ENCODE results near the gene LONRF2. TPM values are rescaled to one million over a fixed set of nuclear protein-coding genes. Genes with fewer than 3 reads are reported as not detected.

LONRF2 gene
- total RNA-seq, 1 donor from 2014 or later: 1.7 TPM

- no peak for DNase-seq (ENCODE audit: low spot score)
- H3K9me3 Mint-ChIP-seq (ENCODE audit: low read depth): no peaks in the 10 kb centered on the region
- no peaks in the 10 kb centered on the region for H3K27me3 Mint-ChIP-seq (ENCODE audit: low read depth)
- peaks cover 45% of the 10 kb centered on the region for H3K4me1 Mint-ChIP-seq (ENCODE audit: low read depth)
- H3K4me3 Mint-ChIP-seq (ENCODE audit: unreplicated experiment): no peak overlapping the region
- H3K27ac Mint-ChIP-seq (ENCODE audit: unreplicated experiment): no peak overlapping the region
- peak; percentile 50 for TF ChIP-seq CTCF (IDR thresholded peaks at IDR 0.05)
- H3K36me3 Mint-ChIP-seq (ENCODE audit: low read depth): no peaks in the 10 kb centered on the region
Measured at GRCh38 chr2:100237163-100237562, 85.1 kb downstream of the LONRF2 start.

- no peak for TF ChIP-seq CTCF (IDR thresholded peaks at IDR 0.05)
- Mint-ChIP-seq H3K9me3 (ENCODE audit: low read depth) (no peaks in the 10 kb centered on the region), H3K27ac (ENCODE audit: unreplicated experiment) (no peak overlapping the region), H3K27me3 (ENCODE audit: low read depth) (no peaks in the 10 kb centered on the region), H3K4me1 (ENCODE audit: low read depth) (peaks cover 50% of the 10 kb centered on the region), H3K36me3 (ENCODE audit: low read depth) (no peaks in the 10 kb centered on the region), H3K4me3 (ENCODE audit: unreplicated experiment) (no peak overlapping the region)
- no peak for DNase-seq (ENCODE audit: low spot score)
Measured at GRCh38 chr2:100236166-100236565, 86.1 kb downstream of the LONRF2 start.

GRCh38 chr2:100235581-100235980, 86.7 kb downstream of the LONRF2 start:
- TF ChIP-seq CTCF (IDR thresholded peaks at IDR 0.05): no peak
- H3K27ac Mint-ChIP-seq (ENCODE audit: unreplicated experiment): no peak overlapping the region
- DNase-seq (ENCODE audit: low spot score): no peak
- no peaks in the 10 kb centered on the region for H3K36me3 Mint-ChIP-seq (ENCODE audit: low read depth)
- H3K4me3 Mint-ChIP-seq (ENCODE audit: unreplicated experiment): no peak overlapping the region
- H3K9me3 Mint-ChIP-seq (ENCODE audit: low read depth): no peaks in the 10 kb centered on the region
- peaks cover 56% of the 10 kb centered on the region for H3K4me1 Mint-ChIP-seq (ENCODE audit: low read depth)
- H3K27me3 Mint-ChIP-seq (ENCODE audit: low read depth): no peaks in the 10 kb centered on the region

- H3K36me3 Mint-ChIP-seq (ENCODE audit: low read depth): no peaks in the 10 kb centered on the region
- no peak for TF ChIP-seq CTCF (IDR thresholded peaks at IDR 0.05)
- no peaks in the 10 kb centered on the region for H3K27me3 Mint-ChIP-seq (ENCODE audit: low read depth)
- no peaks in the 10 kb centered on the region for H3K9me3 Mint-ChIP-seq (ENCODE audit: low read depth)
- peak overlapping the region; percentile 62 for H3K27ac Mint-ChIP-seq (ENCODE audit: unreplicated experiment)
- no peak for DNase-seq (ENCODE audit: low spot score)
- peaks cover 57% of the 10 kb centered on the region for H3K4me1 Mint-ChIP-seq (ENCODE audit: low read depth)
- H3K4me3 Mint-ChIP-seq (ENCODE audit: unreplicated experiment): no peak overlapping the region
Measured at GRCh38 chr2:100235098-100235497, 87.2 kb downstream of the LONRF2 start.

DNA sequence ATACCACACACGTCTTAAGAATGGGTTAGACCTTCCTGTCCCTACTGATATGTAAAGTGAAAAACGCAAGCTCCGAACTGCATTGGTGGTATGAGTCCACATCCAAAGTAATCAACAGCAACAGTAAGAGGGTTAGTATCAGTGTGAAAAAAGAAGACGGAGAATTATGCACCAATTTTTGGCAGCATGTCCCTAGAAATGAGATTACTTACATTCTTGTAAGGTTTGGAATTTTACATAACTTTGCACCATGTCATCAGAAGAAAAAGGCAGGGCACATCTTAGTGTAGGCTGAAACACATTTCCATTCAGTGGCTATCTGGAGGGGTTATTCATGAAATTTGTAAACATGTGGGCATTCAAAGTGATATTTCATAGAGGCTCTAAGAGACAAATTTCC, 88.2 kb downstream of the LONRF2 start:
- no peak for DNase-seq (ENCODE audit: low spot score)
- no peaks in the 10 kb centered on the region for H3K36me3 Mint-ChIP-seq (ENCODE audit: low read depth)
- peaks cover 63% of the 10 kb centered on the region for H3K4me1 Mint-ChIP-seq (ENCODE audit: low read depth)
- H3K4me3 Mint-ChIP-seq (ENCODE audit: unreplicated experiment): no peak overlapping the region
- no peaks in the 10 kb centered on the region for H3K27me3 Mint-ChIP-seq (ENCODE audit: low read depth)
- no peaks in the 10 kb centered on the region for H3K9me3 Mint-ChIP-seq (ENCODE audit: low read depth)
- H3K27ac Mint-ChIP-seq (ENCODE audit: unreplicated experiment): peak overlapping the region; percentile 52
- TF ChIP-seq CTCF (IDR thresholded peaks at IDR 0.05): no peak
